ENCODE measurements around the gene ERCC3.

DNA sequence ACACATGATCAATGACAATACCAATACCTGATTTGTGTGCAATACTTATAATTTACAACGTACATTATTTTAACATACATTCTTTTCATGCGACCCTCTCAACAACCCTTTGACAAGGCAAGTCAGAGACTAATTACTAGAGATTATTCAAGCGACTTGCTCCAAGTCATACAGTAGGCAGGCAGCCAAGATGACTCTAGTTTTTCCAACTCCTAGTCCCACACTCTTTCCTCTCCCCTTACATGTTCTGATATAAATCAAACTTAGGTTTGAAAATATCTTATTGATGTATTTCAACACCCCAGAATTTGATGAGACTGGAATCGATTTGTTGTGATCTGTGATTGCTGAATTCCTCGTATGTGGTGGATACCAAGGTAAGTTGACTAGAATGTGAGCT, 65.8 kb downstream of the ERCC3 start:
- TF ChIP-seq, protein P1, sequence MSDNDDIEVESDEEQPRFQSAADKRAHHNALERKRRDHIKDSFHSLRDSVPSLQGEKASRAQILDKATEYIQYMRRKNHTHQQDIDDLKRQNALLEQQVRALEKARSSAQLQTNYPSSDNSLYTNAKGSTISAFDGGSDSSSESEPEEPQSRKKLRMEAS (CRISPR knock-in tag; IDR thresholded peaks at IDR 0.05): no peak
- TF ChIP-seq ZNF232 (CRISPR knock-in tag; IDR thresholded peaks at IDR 0.05) (no peak), NFE2L1 (CRISPR knock-in tag; IDR thresholded peaks at IDR 0.05) (no peak), ZNF416 (CRISPR knock-in tag; IDR thresholded peaks at IDR 0.05) (no peak), FOXP1 (CRISPR knock-in tag; IDR thresholded peaks at IDR 0.05; ENCODE audit: borderline replicate concordance) (no peak), GABPB1 (CRISPR knock-in tag; IDR thresholded peaks at IDR 0.05) (no peak), PRDM15 (CRISPR knock-in tag; IDR thresholded peaks at IDR 0.05) (no peak), FOXK1 (CRISPR knock-in tag; IDR thresholded peaks at IDR 0.05) (no peak), TP53 (CRISPR knock-in tag; IDR thresholded peaks at IDR 0.05) (no peak)
- TF ChIP-seq, protein P2, sequence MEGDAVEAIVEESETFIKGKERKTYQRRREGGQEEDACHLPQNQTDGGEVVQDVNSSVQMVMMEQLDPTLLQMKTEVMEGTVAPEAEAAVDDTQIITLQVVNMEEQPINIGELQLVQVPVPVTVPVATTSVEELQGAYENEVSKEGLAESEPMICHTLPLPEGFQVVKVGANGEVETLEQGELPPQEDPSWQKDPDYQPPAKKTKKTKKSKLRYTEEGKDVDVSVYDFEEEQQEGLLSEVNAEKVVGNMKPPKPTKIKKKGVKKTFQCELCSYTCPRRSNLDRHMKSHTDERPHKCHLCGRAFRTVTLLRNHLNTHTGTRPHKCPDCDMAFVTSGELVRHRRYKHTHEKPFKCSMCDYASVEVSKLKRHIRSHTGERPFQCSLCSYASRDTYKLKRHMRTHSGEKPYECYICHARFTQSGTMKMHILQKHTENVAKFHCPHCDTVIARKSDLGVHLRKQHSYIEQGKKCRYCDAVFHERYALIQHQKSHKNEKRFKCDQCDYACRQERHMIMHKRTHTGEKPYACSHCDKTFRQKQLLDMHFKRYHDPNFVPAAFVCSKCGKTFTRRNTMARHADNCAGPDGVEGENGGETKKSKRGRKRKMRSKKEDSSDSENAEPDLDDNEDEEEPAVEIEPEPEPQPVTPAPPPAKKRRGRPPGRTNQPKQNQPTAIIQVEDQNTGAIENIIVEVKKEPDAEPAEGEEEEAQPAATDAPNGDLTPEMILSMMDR (IDR thresholded peaks at IDR 0.05): no peak
- TF ChIP-seq, protein P3, sequence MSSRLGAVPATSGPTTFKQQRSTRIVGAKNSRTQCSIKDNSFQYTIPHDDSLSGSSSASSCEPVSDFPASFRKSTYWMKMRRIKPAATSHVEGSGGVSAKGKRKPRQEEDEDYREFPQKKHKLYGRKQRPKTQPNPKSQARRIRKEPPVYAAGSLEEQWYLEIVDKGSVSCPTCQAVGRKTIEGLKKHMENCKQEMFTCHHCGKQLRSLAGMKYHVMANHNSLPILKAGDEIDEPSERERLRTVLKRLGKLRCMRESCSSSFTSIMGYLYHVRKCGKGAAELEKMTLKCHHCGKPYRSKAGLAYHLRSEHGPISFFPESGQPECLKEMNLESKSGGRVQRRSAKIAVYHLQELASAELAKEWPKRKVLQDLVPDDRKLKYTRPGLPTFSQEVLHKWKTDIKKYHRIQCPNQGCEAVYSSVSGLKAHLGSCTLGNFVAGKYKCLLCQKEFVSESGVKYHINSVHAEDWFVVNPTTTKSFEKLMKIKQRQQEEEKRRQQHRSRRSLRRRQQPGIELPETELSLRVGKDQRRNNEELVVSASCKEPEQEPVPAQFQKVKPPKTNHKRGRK (CRISPR knock-in tag; IDR thresholded peaks at IDR 0.05; ENCODE audit: borderline replicate concordance): no peak
- TF ChIP-seq, protein P4, sequence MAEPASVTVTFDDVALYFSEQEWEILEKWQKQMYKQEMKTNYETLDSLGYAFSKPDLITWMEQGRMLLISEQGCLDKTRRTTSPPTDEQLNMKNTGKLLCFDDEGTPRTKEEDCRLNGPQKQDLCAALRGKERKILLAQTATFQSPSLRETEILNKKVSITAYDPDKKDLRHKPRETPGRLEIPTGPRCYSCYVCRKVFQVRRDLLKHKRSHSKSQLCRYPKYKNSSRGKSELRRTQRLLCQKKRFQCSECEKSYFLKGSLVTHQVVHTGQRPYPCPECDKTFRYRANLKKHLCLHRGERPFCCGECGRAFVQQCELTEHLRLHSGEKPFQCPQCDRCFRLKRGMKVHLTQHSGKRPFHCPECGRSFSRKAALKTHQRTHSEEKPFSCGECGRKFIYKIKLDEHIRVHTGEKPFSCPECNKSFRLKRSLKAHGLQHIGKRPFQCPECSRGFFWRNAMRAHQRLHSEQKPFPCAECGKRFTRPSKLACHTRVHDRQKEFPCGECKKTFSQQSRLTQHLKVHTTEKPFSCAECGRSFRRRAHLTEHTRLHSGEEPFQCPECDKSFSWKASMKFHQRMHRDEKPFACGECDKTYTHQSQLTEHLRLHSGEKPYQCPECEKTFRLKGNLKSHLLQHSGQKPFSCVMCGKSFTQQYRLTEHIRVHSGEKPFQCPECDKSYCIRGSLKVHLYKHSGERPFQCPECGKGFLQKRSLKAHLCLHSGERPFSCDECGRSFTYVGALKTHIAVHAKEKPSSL (CRISPR knock-in tag; conservative IDR thresholded peaks at IDR 0.05): no peak
- TF ChIP-seq, protein P5, sequence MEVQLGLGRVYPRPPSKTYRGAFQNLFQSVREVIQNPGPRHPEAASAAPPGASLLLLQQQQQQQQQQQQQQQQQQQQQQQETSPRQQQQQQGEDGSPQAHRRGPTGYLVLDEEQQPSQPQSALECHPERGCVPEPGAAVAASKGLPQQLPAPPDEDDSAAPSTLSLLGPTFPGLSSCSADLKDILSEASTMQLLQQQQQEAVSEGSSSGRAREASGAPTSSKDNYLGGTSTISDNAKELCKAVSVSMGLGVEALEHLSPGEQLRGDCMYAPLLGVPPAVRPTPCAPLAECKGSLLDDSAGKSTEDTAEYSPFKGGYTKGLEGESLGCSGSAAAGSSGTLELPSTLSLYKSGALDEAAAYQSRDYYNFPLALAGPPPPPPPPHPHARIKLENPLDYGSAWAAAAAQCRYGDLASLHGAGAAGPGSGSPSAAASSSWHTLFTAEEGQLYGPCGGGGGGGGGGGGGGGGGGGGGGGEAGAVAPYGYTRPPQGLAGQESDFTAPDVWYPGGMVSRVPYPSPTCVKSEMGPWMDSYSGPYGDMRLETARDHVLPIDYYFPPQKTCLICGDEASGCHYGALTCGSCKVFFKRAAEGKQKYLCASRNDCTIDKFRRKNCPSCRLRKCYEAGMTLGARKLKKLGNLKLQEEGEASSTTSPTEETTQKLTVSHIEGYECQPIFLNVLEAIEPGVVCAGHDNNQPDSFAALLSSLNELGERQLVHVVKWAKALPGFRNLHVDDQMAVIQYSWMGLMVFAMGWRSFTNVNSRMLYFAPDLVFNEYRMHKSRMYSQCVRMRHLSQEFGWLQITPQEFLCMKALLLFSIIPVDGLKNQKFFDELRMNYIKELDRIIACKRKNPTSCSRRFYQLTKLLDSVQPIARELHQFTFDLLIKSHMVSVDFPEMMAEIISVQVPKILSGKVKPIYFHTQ (CRISPR knock-in tag; IDR thresholded peaks at IDR 0.05): no peak
